Activated naive CD4-positive, alpha-beta T cell treated with anti-CD3 and anti-CD28 coated beads for 36 hours (primary cell): ENCODE measurements around the gene CIC. TPM values are rescaled to one million over a fixed set of nuclear protein-coding genes. Genes with fewer than 3 reads are reported as not detected.

Experiments
- CTCF ChIA-PET: fragments of 350-600 bp; sonication (Branson Sonifier 250); formaldehyde crosslinking; loops from one replicate; lab custom pipeline; 2021; ENCODE audit warnings: antibody characterized with exemption; lab: Charles Lee
- DNase-seq: peaks from one replicate; pipeline ENCODE4 v3.0.0-alpha.2; 2020
- H3K27ac Mint-ChIP-seq: one replicate; pipeline ENCODE4 v1.8.0; 2021; ENCODE audit warnings: mild to moderate bottlenecking, mixed read lengths
- H3K27me3 Mint-ChIP-seq: one replicate; pipeline ENCODE4 v1.8.0; 2021; ENCODE audit warnings: low read depth, mixed read lengths
- H3K36me3 Mint-ChIP-seq: one replicate; pipeline ENCODE4 v1.8.0; 2021; ENCODE audit warnings: low read depth, mixed read lengths
- H3K4me1 Mint-ChIP-seq: one replicate; pipeline ENCODE4 v1.8.0; 2021; ENCODE audit warnings: low read depth, mixed read lengths
- H3K4me3 Mint-ChIP-seq: one replicate; pipeline ENCODE4 v1.8.0; 2021; ENCODE audit warnings: mild to moderate bottlenecking, moderate library complexity, mixed read lengths
- H3K9me3 Mint-ChIP-seq: one replicate; pipeline ENCODE4 v1.8.0; 2021; ENCODE audit warnings: mixed read lengths
- intact Hi-C: fragments of 100-400 bp; cut with micrococcal nuclease; formaldehyde crosslinking; loops from one replicate; pipeline ENCODE4 v1.15.1; 2023
- total RNA-seq, 2 experiments: library from RNA; stranded (reverse); gene quantifications; one replicate each; pipeline ENCODE4 v1.2.3, GENCODE V29; 2021

Gene CIC
- total RNA-seq, 2 experiments from 2014 or later, result 60.2 to 61.5 TPM

DNA sequence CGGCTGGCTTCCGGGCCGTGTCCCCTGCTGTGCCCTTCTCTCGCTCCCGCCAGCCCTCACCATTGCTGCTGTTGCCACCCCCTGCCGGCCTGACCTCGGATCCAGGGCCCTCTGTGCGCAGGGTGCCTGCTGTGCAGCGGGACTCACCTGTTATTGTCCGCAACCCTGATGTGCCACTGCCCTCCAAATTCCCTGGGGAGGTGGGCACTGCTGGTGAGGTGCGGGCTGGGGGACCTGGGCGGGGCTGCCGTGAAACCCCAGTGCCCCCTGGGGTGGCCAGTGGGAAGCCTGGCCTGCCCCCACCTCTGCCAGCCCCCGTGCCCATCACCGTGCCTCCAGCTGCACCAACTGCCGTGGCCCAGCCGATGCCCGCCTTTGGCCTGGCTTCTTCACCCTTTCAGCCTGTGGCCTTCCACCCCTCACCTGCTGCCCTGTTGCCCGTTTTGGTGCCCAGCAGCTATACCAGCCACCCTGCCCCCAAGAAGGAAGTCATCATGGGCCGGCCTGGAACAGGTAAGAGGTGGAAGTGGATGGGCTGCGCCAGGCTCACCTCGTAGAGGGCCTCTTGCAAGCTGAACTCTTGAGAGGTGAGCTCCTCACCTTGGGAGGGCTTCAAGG is 5.1 kb downstream of the CIC start:
- H3K36me3 Mint-ChIP-seq, result peaks cover 14% of the 10 kb centered on the region
- H3K27ac Mint-ChIP-seq, result no peak overlapping the region
- no peaks in the 10 kb centered on the region for H3K27me3 Mint-ChIP-seq
- CTCF ChIA-PET, result interaction anchor here (0.8 to 1.6 kb wide), 2 partner anchors 25 to 29 kb away, joined by 3 to 4 read pairs; no protein-coding TSS in a partner anchor
- intact Hi-C loops, result no loop called here
- no peaks in the 10 kb centered on the region for H3K9me3 Mint-ChIP-seq
- no peak for DNase-seq
- no peak overlapping the region for H3K4me3 Mint-ChIP-seq
- H3K4me1 Mint-ChIP-seq, result peaks cover 61% of the 10 kb centered on the region

DNA sequence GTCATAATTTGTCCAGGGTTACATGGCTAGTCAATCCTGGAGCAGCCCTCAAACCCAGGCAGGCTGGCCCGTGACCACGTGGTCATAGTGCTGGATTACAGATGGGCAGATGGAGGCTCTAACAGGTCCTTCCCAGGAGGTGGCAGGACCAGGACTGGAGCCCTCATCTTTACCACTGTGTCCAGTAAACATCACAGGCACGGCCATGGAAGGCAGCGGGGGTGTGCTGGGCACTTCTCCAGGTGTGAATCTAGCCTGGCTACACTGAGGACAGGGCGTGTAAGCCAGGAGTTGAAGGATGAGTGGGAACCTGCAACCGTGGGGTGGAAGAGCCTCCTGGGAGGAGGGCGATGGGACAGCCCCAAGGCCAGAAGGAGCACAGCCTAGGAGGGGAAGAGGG is 6.1 kb downstream of the CIC start:
- intact Hi-C loops, result no loop called here
- no peaks in the 10 kb centered on the region for H3K27me3 Mint-ChIP-seq
- peaks cover 61% of the 10 kb centered on the region for H3K4me1 Mint-ChIP-seq
- H3K36me3 Mint-ChIP-seq, result peaks cover 13% of the 10 kb centered on the region
- no peak for DNase-seq
- CTCF ChIA-PET, result interaction anchor here (1.6 kb wide), 1 partner anchor 30 kb away, joined by 4 read pairs; no protein-coding TSS in a partner anchor
- H3K9me3 Mint-ChIP-seq, result no peaks in the 10 kb centered on the region
- H3K4me3 Mint-ChIP-seq, result no peak overlapping the region
- no peak overlapping the region for H3K27ac Mint-ChIP-seq

- no peak overlapping the region for H3K4me3 Mint-ChIP-seq
- no peak for DNase-seq
- intact Hi-C loops, result no loop called here
- no peak overlapping the region for H3K27ac Mint-ChIP-seq
- H3K9me3 Mint-ChIP-seq, result no peaks in the 10 kb centered on the region
- CTCF ChIA-PET, result interaction anchor here (1.6 kb wide), 1 partner anchor 31 kb away, joined by 4 read pairs; no protein-coding TSS in a partner anchor
- no peaks in the 10 kb centered on the region for H3K27me3 Mint-ChIP-seq
- peaks cover 57% of the 10 kb centered on the region for H3K4me1 Mint-ChIP-seq
- peaks cover 13% of the 10 kb centered on the region for H3K36me3 Mint-ChIP-seq
Measured at GRCh38 chr19:42275517-42275916, 6.5 kb downstream of the CIC start.

DNA sequence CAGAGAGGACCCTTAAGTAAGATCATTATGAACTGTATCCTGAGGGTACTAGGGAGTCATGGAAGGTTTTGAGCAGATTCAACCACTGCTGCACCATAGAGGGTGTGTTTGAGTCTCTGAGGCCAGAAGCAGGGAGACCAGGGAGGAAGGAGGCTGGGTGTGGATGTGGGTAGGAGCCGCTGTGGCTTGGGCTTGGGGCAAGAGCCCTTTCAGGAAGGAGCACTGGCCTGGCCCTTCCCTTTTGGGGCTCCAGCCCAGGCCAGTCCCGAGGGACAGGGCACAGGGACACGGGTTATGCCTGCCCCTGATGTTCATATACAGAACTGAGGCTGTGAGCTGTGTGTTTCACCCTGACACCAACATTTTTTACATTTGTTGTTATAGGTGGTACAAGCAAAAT is 7.2 kb downstream of the CIC start:
- H3K36me3 Mint-ChIP-seq, result peaks cover 13% of the 10 kb centered on the region
- no peak for DNase-seq
- no peak overlapping the region for H3K4me3 Mint-ChIP-seq
- H3K4me1 Mint-ChIP-seq, result peaks cover 52% of the 10 kb centered on the region
- intact Hi-C loops, result no loop called here
- no peak overlapping the region for H3K27ac Mint-ChIP-seq
- H3K9me3 Mint-ChIP-seq, result no peaks in the 10 kb centered on the region
- CTCF ChIA-PET, result no interaction called here
- no peaks in the 10 kb centered on the region for H3K27me3 Mint-ChIP-seq

GRCh38 chr19:42276821-42277220 is 7.8 kb downstream of the CIC start:
- Mint-ChIP-seq H3K36me3 (peaks cover 10% of the 10 kb centered on the region), H3K4me1 (peaks cover 51% of the 10 kb centered on the region)

DNA sequence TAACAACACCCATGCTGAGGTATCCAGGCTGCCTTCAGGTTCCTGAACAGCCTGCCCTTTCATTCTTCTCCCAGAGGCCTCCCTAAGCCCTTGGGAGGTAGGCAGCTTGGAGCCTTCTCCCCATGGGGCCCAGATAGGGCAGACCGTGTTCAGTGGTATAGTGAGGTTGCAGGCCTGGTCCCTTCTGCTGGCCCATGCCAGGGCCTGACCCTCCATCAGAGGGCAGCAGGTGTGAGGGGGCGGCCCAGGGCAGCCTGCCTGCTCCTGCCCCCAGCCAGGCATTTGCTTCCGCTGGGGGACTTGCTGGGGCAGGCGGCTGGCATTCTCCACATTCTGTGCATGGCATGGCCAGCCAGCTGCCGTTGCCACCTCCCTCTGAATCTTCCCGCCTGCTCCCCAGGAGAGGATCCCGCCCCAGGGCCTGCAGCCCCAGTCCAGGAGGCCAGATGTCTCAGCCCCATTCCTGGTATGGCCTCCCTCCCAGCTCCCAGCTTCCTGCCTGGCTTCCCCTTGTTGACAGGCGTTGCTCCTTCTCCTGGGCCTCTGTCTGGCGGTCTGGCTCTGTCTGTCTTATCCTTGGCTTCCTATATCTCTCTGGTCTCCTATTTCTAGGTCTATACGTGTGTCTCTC is 8.9 kb downstream of the CIC start:
- Mint-ChIP-seq H3K4me1 (peaks cover 60% of the 10 kb centered on the region), H3K27ac (peak overlapping the region; percentile 4), H3K27me3 (no peaks in the 10 kb centered on the region), H3K36me3 (peaks cover 10% of the 10 kb centered on the region), H3K9me3 (no peaks in the 10 kb centered on the region), H3K4me3 (no peak overlapping the region)
- no peak for DNase-seq
- intact Hi-C loops, result no loop called here
- CTCF ChIA-PET, result interaction anchor here (1.7 to 2.7 kb wide), 4 partner anchors 14 to 145 kb away, joined by 6 to 57 read pairs (median 10); partner anchors contain the start of genes GSK3A and POU2F2

More at GRCh38 chr19:42276821-42277220, 7.8 kb downstream of the CIC start:
- intact Hi-C loops, result no loop called here
- DNase-seq, result peak; percentile 58
- Mint-ChIP-seq H3K9me3 (no peaks in the 10 kb centered on the region), H3K4me3 (no peak overlapping the region), H3K27ac (no peak overlapping the region), H3K27me3 (no peaks in the 10 kb centered on the region)
- CTCF ChIA-PET, result interaction anchor here (1.0 to 1.7 kb wide), 2 partner anchors 34 to 144 kb away, joined by 3 to 6 read pairs; partner anchors contain the start of gene POU2F2

DNA sequence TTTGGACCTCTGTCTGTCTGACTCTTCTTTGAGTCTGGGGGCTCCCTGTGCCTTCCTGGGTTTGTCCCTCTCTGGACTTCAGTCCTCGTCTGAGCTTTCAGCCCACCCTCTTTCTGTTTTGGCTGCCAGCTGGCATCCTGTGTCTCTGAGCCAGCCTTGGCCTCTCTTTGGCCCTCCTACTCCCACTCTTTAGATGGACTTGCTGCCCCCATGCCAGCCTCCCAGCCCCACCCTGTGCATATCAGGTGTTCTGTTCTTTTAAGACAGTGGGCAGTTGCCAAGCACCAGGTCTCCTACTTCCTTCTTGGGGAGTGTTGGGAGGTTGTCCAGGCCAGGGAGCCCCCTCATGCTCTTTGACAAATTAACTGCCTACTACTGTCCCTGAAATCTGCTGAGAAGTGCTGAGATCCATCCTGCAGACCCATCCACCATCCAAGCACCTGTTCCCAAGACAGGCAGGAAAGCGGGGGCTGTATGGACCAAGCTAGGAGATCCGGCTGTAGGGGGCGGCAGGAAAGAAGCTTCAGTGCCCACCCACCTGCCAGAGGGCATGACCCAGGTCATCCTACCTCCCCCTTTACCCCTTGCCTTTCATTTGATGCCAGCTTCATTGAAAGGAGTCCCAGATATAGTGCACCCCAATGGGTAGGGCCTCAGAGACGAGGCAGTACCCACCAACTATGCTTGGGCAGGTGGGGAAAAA is 9.6 kb downstream of the CIC start:
- intact Hi-C loops, result no loop called here
- CTCF ChIA-PET, result interaction anchor here (0.5 to 2.7 kb wide), 18 partner anchors 8 to 170 kb away, joined by 3 to 57 read pairs (median 4); partner anchors contain the start of genes GSK3A, PAFAH1B3, POU2F2 and ZNF526
- Mint-ChIP-seq H3K4me1 (peaks cover 58% of the 10 kb centered on the region), H3K27ac (peak overlapping the region; percentile 4), H3K4me3 (peak overlapping the region; percentile 81), H3K9me3 (no peaks in the 10 kb centered on the region), H3K27me3 (no peaks in the 10 kb centered on the region), H3K36me3 (peaks cover 7% of the 10 kb centered on the region)
- DNase-seq, result no peak

GRCh38 chr19:42279155-42279901 is 10.3 kb downstream of the CIC start:
- Mint-ChIP-seq H3K36me3 (peaks cover 7% of the 10 kb centered on the region), H3K27me3 (no peaks in the 10 kb centered on the region), H3K27ac (peak overlapping the region; percentile 90), H3K4me3 (peak overlapping the region; percentile 81), H3K9me3 (no peaks in the 10 kb centered on the region), H3K4me1 (peaks cover 58% of the 10 kb centered on the region)
- CTCF ChIA-PET, result interaction anchor here (0.5 to 2.7 kb wide), 28 partner anchors 9 to 1526 kb away, joined by 3 to 57 read pairs (median 4); partner anchors contain the start of genes DEDD2, GSK3A, PAFAH1B3 and POU2F2
- intact Hi-C loops, result no loop called here
- no peak for DNase-seq

DNA sequence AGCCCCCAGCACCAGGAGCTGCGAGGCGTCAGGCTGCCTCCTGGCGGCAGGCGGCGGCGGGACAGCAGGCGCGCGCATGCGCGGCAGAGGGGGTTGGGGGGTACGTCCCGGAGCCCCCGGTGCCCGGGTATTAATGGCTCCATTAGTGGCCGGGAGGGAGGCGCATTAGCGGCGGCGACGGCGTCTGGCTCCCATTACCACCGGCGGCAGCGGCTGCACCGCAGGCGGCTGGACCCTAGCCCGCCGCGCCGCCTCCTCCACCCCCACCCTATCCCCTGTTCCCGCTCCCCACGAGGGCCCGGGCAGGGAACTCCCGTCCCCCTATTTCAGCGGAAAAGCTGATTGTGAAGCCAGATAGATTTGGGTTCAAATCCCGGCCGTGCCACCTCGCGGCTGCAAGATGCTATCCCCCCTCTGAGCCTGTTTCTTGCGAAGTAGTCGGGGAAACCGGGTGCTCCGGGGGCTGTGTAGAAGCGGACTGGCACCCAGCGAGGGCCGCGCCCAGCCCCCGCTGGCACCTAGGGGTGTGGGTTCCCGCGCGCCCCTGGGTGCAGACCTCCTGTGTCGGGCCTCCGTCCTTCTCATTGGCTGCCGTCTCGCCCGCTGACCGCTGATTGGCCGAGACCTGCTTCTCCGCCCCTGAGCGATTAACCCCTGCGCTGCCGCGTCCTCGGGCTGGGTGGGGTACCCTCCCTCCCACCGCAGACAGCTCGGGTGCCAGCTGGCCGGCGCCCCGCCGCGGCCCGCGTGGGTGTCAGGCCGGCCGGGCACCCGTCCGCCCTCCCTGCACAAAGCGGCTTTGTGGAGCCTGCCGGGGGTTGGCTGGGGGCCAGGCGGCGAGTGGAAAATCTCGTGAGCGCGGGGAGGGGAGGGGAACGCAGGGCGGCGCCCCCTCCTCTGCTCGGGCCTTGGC is 11.1 kb downstream of the CIC start:
- peak overlapping the region; percentile 81 for H3K4me3 Mint-ChIP-seq
- CTCF ChIA-PET, result interaction anchor here (0.6 to 2.7 kb wide), 21 partner anchors 9 to 1527 kb away, joined by 3 to 57 read pairs (median 4); partner anchors contain the start of genes DEDD2, GSK3A, POU2F2 and ZNF526

DNA sequence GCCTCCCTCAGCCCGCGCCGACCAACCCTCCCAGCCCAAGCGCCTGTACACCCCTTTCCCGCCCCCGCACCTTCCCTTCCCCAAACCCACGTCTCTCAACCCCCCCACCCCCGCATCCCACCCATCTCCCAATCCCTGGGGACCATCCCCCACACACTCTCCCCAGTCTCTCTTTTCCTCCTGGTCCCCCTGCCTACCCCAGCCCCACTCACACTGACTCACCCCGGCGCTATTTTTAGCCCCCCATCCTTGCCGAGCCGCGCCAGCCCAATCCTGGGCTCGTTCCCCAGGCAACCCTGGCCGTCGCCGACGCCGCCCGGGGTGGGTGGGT is 11.7 kb downstream of the CIC start:
- Mint-ChIP-seq H3K9me3 (no peaks in the 10 kb centered on the region), H3K36me3 (peaks cover 5% of the 10 kb centered on the region), H3K27ac (no peak overlapping the region), H3K4me1 (peaks cover 61% of the 10 kb centered on the region), H3K4me3 (peak overlapping the region; percentile 68), H3K27me3 (no peaks in the 10 kb centered on the region)
- DNase-seq, result no peak
- CTCF ChIA-PET, result interaction anchor here (2.5 kb wide), 1 partner anchor 148 kb away, joined by 9 read pairs; the partner anchor contains the start of gene POU2F2
- intact Hi-C loops, result loop anchor here (1.0 to 2.0 kb wide), 2 partner anchors 142 to 172 kb away; no protein-coding TSS in a partner anchor

More for the DNA sequence above, 11.1 kb downstream of the CIC start:
- peak; percentile 87 for DNase-seq
- no peaks in the 10 kb centered on the region for H3K27me3 Mint-ChIP-seq
- peak overlapping the region; percentile 90 for H3K27ac Mint-ChIP-seq
- intact Hi-C loops, result loop anchor here (1.0 to 2.0 kb wide), 2 partner anchors 143 to 172 kb away; no protein-coding TSS in a partner anchor
- no peaks in the 10 kb centered on the region for H3K9me3 Mint-ChIP-seq
- peaks cover 58% of the 10 kb centered on the region for H3K4me1 Mint-ChIP-seq
- peaks cover 5% of the 10 kb centered on the region for H3K36me3 Mint-ChIP-seq
